ENCODE results near the gene SEMA3F. TPM values are rescaled to one million over a fixed set of nuclear protein-coding genes. Genes with fewer than 3 reads are reported as not detected.

The SEMA3F gene
- total RNA-seq, 2 donors from 2014 or later, result 44.8 to 63.2 TPM

GRCh38 chr3:50164984-50165909, 10.1 kb downstream of the SEMA3F start:
- Histone ChIP-seq H3K4me3 (ENCODE audit: low read length) (no peak overlapping the region), H3K27me3 (ENCODE audit: control insufficient read depth, insufficient read depth, low read length, poor library complexity, severe bottlenecking) (no peaks in the 10 kb centered on the region), H3K4me1 (ENCODE audit: control insufficient read depth, insufficient read depth, low read length) (peaks cover 43% of the 10 kb centered on the region), H3K27ac (ENCODE audit: low read depth, low read length) (peak overlapping the region; percentile 87), H3K9ac (ENCODE audit: extremely low read depth, low read length, poor library complexity, severe bottlenecking) (no peak overlapping the region), H3K36me3 (ENCODE audit: control insufficient read depth, insufficient read depth, low read length) (no peaks in the 10 kb centered on the region), H3K9me3 (ENCODE audit: control insufficient read depth, low read length) (no peaks in the 10 kb centered on the region)
- peak; percentile 69 for DNase-seq
- Mint-ChIP-seq H3K36me3 (ENCODE audit: low read depth) (peaks cover 6% of the 10 kb centered on the region), H3K27me3 (ENCODE audit: insufficient read depth) (no peaks in the 10 kb centered on the region), H3K4me3 (no peak overlapping the region), H3K4me1 (peaks cover 58% of the 10 kb centered on the region), H3K9me3 (no peaks in the 10 kb centered on the region), H3K27ac (peak overlapping the region; percentile 44)
- WGBS, 2 experiments (ENCODE audit: insufficient coverage in 1 of 2, insufficient read length in 1 of 2), result 82 to 87% methylated on average over 5 to 7 of the region's 7 CpGs
- no peak for TF ChIP-seq CTCF (conservative IDR thresholded peaks at IDR 0.05)

GRCh38 chr3:50165910-50166538, 10.9 kb downstream of the SEMA3F start:
- H3K4me3 Mint-ChIP-seq, result no peak overlapping the region

GRCh38 chr3:50166620-50167019, 11.5 kb downstream of the SEMA3F start:
- H3K27ac ChIP-seq (ENCODE audit: low read depth, low read length), result peak overlapping the region; percentile 87
- 75 to 80% methylated on average over 3 to 5 of the region's 6 CpGs for WGBS, 2 experiments (ENCODE audit: insufficient coverage in 1 of 2, insufficient read length in 1 of 2)
- H3K4me1 ChIP-seq (ENCODE audit: control insufficient read depth, insufficient read depth, low read length), result peaks cover 30% of the 10 kb centered on the region

More at GRCh38 chr3:50165910-50166538, 10.9 kb downstream of the SEMA3F start:
- Histone ChIP-seq H3K36me3 (ENCODE audit: control insufficient read depth, insufficient read depth, low read length) (no peaks in the 10 kb centered on the region), H3K4me1 (ENCODE audit: control insufficient read depth, insufficient read depth, low read length) (peaks cover 36% of the 10 kb centered on the region), H3K4me3 (ENCODE audit: low read length) (no peak overlapping the region), H3K27me3 (ENCODE audit: control insufficient read depth, insufficient read depth, low read length, poor library complexity, severe bottlenecking) (no peaks in the 10 kb centered on the region), H3K9ac (ENCODE audit: extremely low read depth, low read length, poor library complexity, severe bottlenecking) (no peak overlapping the region), H3K9me3 (ENCODE audit: control insufficient read depth, low read length) (no peaks in the 10 kb centered on the region), H3K27ac (ENCODE audit: low read depth, low read length) (peak overlapping the region; percentile 87)
- no peaks in the 10 kb centered on the region for H3K27me3 Mint-ChIP-seq (ENCODE audit: insufficient read depth)
- no peaks in the 10 kb centered on the region for H3K9me3 Mint-ChIP-seq
- H3K4me1 Mint-ChIP-seq, result peaks cover 62% of the 10 kb centered on the region
- H3K36me3 Mint-ChIP-seq (ENCODE audit: low read depth), result peaks cover 6% of the 10 kb centered on the region
- DNase-seq, result peak; percentile 59
- no peak for TF ChIP-seq CTCF (conservative IDR thresholded peaks at IDR 0.05)
- peak overlapping the region; percentile 72 for H3K27ac Mint-ChIP-seq
- 74 to 78% methylated on average over 9 to 15 of the region's 15 CpGs for WGBS, 2 experiments (ENCODE audit: insufficient coverage in 1 of 2, insufficient read length in 1 of 2)

More at GRCh38 chr3:50166620-50167019, 11.5 kb downstream of the SEMA3F start:
- Mint-ChIP-seq H3K4me1 (peaks cover 60% of the 10 kb centered on the region), H3K27ac (peak overlapping the region; percentile 88), H3K4me3 (peak overlapping the region; percentile 29), H3K9me3 (no peaks in the 10 kb centered on the region), H3K27me3 (ENCODE audit: insufficient read depth) (no peaks in the 10 kb centered on the region), H3K36me3 (ENCODE audit: low read depth) (peaks cover 4% of the 10 kb centered on the region)
- H3K27me3 ChIP-seq (ENCODE audit: control insufficient read depth, insufficient read depth, low read length, poor library complexity, severe bottlenecking), result no peaks in the 10 kb centered on the region
- no peaks in the 10 kb centered on the region for H3K36me3 ChIP-seq (ENCODE audit: control insufficient read depth, insufficient read depth, low read length)
- no peaks in the 10 kb centered on the region for H3K9me3 ChIP-seq (ENCODE audit: control insufficient read depth, low read length)
- H3K4me3 ChIP-seq (ENCODE audit: low read length), result no peak overlapping the region
- H3K9ac ChIP-seq (ENCODE audit: extremely low read depth, low read length, poor library complexity, severe bottlenecking), result no peak overlapping the region
- DNase-seq, result no peak
- no peak for TF ChIP-seq CTCF (conservative IDR thresholded peaks at IDR 0.05)
